Smooth muscle cell (in vitro differentiated cells): Measurements from ENCODE around the gene HSPA12B. TPM values are rescaled to one million over a fixed set of nuclear protein-coding genes. Genes with fewer than 3 reads are reported as not detected.

Experiments
- DNase-seq: peaks from one replicate; lab custom pipeline; 2025; ENCODE audit not compliant: unreplicated experiment; lab: John Stamatoyannopoulos, UW
- H2AFZ ChIP-seq: fragments of 200-600 bp; sonication (generic); 2 replicates; pipeline ENCODE4 v1.6.0; 2016; ENCODE audit warnings: antibody characterized with exemption, low read depth, mild to moderate bottlenecking
- H3F3A ChIP-seq: fragments of 200-600 bp; sonication (generic); 2 replicates; pipeline ENCODE4 v1.6.0; 2017; ENCODE audit warnings: antibody characterized with exemption, low read depth
- H3K27ac ChIP-seq: fragments of 200-600 bp; sonication (generic); 2 replicates; pipeline ENCODE4 v1.5.1; 2016; ENCODE audit warnings: low read depth, mild to moderate bottlenecking
- H3K27me3 ChIP-seq: fragments of 200-600 bp; sonication (generic); 2 replicates; pipeline ENCODE4 v1.6.1; 2016; ENCODE audit warnings: low read depth, mild to moderate bottlenecking
- H3K36me3 ChIP-seq: fragments of 200-600 bp; sonication (generic); 2 replicates; pipeline ENCODE4 v1.5.1; 2016; ENCODE audit warnings: low read depth
- H3K4me1 ChIP-seq: fragments of 200-600 bp; sonication (generic); 2 replicates; pipeline ENCODE4 v1.5.1; 2016; ENCODE audit warnings: low read depth
- H3K4me2 ChIP-seq: fragments of 200-600 bp; sonication (generic); 2 replicates; pipeline ENCODE4 v1.6.0; 2016; ENCODE audit warnings: mild to moderate bottlenecking
- H3K4me3 ChIP-seq: fragments of 200-600 bp; sonication (generic); 2 replicates; pipeline ENCODE4 v1.5.1; 2016; ENCODE audit warnings: mild to moderate bottlenecking
- H3K79me2 ChIP-seq: fragments of 200-600 bp; sonication (generic); 2 replicates; pipeline ENCODE4 v1.6.0; 2016; ENCODE audit warnings: low read depth, mild to moderate bottlenecking
- H3K9ac ChIP-seq: fragments of 200-600 bp; sonication (generic); 2 replicates; pipeline ENCODE4 v1.6.0; 2016; ENCODE audit warnings: low read depth
- H3K9me3 ChIP-seq: fragments of 200-600 bp; sonication (generic); replicated peaks from 2 replicates; pipeline ENCODE4 v1.5.1; 2016; ENCODE audit warnings: low read depth
- H4K20me1 ChIP-seq: fragments of 200-600 bp; sonication (generic); 2 replicates; pipeline ENCODE4 v1.6.0; 2016; ENCODE audit warnings: low read depth
- WGBS: methylation state at CpG from one replicate; pipeline ENCODE4 v1.1.7; 2016; ENCODE audit warnings: low lambda C conversion rate; 5-methylcytosine and 5-hydroxymethylcytosine counted together
- polyA plus RNA-seq: library from polyadenylated mRNA; unstranded; fragments of >200 nt; fragmentation: Nextera tagmentation; extraction: Ambion mirVana; gene quantifications from 2 replicates; pipeline ENCODE4 v1.2.1, GENCODE V29; 2016
- total RNA-seq: library from RNA; depleted of rRNA; stranded (reverse); fragments of >200 nt; gene quantifications from 2 replicates; pipeline ENCODE4 v1.2.3, GENCODE V29; 2014
- TF ChIP-seq, protein P1 (sequence below): fragments of 200-600 bp; sonication (generic); IDR thresholded peaks from 2 replicates; pipeline ENCODE4 v1.5.1; 2017; ENCODE audit warnings: borderline replicate concordance, mild to moderate bottlenecking, antibody characterized with exemption; ENCODE audit not compliant: insufficient read depth, poor library complexity, severe bottlenecking

HSPA12B gene
- total and polyA plus RNA-seq, 2 experiments from 2014 or later: 0.04 to 1.0 TPM

DNA sequence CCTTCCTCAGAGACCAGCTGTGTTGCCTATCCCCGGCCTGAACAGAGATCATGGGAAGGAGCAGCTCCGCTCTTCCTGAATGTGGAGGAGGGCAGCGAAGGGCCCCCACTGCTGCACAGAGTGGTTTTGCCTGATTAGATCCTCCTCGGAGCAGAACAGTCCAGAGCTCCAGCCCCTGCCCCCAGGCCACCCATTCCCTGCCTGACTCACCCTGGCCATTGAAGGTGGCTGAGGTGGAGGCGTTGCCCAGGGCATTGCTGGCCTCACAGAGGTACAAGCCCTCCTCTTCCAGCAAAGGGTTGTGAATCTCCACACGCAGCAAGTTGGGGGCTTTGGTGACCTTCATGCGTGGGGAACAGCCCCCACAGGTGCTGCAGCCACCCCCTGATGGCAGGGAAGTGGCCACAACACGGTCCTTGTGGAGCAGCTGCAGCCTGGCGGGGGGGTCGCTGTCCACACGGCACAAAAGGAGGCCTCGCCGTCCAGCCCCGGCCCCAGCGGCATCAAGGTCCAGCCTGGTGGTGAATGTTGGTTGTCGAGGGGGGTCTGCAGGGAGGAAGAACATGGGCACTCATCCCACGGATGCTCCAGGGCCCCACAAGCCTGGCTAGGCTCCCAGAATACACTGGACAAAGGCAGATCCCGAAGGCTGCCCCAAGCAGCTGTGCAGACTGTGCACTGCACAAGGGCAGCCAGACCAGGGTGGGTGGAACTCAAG, 34.7 kb upstream of the HSPA12B start:
- H3K9me3 ChIP-seq: no peaks in the 10 kb centered on the region
- no peaks in the 10 kb centered on the region for H3F3A ChIP-seq
- no peaks in the 10 kb centered on the region for H3K4me1 ChIP-seq
- H3K27me3 ChIP-seq: no peaks in the 10 kb centered on the region
- no peak overlapping the region for H3K9ac ChIP-seq
- no peaks in the 10 kb centered on the region for H4K20me1 ChIP-seq
- H3K4me2 ChIP-seq: no peak overlapping the region
- H3K4me3 ChIP-seq: no peak overlapping the region
- DNase-seq: no peak
- 84% methylated on average over 18 of the region's 18 CpGs for WGBS
- H3K36me3 ChIP-seq: no peaks in the 10 kb centered on the region
- H3K79me2 ChIP-seq: no peaks in the 10 kb centered on the region
- H3K27ac ChIP-seq: no peak overlapping the region
- TF ChIP-seq, protein P1, sequence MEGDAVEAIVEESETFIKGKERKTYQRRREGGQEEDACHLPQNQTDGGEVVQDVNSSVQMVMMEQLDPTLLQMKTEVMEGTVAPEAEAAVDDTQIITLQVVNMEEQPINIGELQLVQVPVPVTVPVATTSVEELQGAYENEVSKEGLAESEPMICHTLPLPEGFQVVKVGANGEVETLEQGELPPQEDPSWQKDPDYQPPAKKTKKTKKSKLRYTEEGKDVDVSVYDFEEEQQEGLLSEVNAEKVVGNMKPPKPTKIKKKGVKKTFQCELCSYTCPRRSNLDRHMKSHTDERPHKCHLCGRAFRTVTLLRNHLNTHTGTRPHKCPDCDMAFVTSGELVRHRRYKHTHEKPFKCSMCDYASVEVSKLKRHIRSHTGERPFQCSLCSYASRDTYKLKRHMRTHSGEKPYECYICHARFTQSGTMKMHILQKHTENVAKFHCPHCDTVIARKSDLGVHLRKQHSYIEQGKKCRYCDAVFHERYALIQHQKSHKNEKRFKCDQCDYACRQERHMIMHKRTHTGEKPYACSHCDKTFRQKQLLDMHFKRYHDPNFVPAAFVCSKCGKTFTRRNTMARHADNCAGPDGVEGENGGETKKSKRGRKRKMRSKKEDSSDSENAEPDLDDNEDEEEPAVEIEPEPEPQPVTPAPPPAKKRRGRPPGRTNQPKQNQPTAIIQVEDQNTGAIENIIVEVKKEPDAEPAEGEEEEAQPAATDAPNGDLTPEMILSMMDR: no peak
- no peak overlapping the region for H2AFZ ChIP-seq

GRCh38 chr20:3698591-3699001, 33.9 kb upstream of the HSPA12B start:
- Histone ChIP-seq H3K27me3 (no peaks in the 10 kb centered on the region), H3K4me1 (no peaks in the 10 kb centered on the region), H4K20me1 (no peaks in the 10 kb centered on the region), H3K9me3 (no peaks in the 10 kb centered on the region), H3K36me3 (no peaks in the 10 kb centered on the region), H3K4me3 (no peak overlapping the region), H2AFZ (no peak overlapping the region), H3K4me2 (no peak overlapping the region), H3K27ac (no peak overlapping the region), H3F3A (no peaks in the 10 kb centered on the region), H3K9ac (no peak overlapping the region), H3K79me2 (no peaks in the 10 kb centered on the region)
- WGBS: 90% methylated on average over 6 of the region's 6 CpGs
- DNase-seq: no peak
- TF ChIP-seq, protein P1: no peak

DNA sequence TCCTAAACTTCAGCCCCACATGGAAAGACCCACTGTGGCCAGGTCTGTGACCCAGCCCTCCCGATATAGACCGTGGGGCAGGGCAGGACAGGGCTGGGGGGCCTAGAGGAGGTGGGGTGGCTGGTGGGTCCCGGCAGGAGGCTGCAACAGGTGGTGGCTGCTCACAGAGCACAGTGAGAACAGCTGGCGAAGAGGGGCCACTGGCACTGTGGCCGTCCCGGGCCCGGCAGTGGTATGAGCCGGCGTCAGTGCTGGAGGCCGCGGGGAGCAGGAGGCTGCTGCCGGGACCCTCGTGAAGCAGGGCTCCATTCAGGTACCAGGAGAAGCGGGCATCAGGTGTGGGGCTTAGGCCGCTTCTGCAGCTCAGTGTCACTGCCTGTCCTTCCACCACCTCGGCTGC, 33.4 kb upstream of the HSPA12B start:
- Histone ChIP-seq H4K20me1 (no peaks in the 10 kb centered on the region), H3K36me3 (no peaks in the 10 kb centered on the region), H3F3A (no peaks in the 10 kb centered on the region), H3K4me2 (no peak overlapping the region), H3K27me3 (no peaks in the 10 kb centered on the region), H3K4me1 (no peaks in the 10 kb centered on the region), H3K9ac (no peak overlapping the region), H3K4me3 (no peak overlapping the region), H3K79me2 (no peaks in the 10 kb centered on the region), H3K27ac (no peak overlapping the region), H3K9me3 (no peaks in the 10 kb centered on the region), H2AFZ (no peak overlapping the region)
- TF ChIP-seq, protein P1: no peak
- WGBS: 91% methylated on average over 16 of the region's 16 CpGs
- DNase-seq: no peak
